Measurements from ENCODE around the gene MLYCD. TPM values are rescaled to one million over a fixed set of nuclear protein-coding genes. Genes with fewer than 3 reads are reported as not detected.

The MLYCD gene
- total RNA-seq, 4 donors from 2014 or later, result 9.9 to 17.6 (median 12.2) TPM

DNA sequence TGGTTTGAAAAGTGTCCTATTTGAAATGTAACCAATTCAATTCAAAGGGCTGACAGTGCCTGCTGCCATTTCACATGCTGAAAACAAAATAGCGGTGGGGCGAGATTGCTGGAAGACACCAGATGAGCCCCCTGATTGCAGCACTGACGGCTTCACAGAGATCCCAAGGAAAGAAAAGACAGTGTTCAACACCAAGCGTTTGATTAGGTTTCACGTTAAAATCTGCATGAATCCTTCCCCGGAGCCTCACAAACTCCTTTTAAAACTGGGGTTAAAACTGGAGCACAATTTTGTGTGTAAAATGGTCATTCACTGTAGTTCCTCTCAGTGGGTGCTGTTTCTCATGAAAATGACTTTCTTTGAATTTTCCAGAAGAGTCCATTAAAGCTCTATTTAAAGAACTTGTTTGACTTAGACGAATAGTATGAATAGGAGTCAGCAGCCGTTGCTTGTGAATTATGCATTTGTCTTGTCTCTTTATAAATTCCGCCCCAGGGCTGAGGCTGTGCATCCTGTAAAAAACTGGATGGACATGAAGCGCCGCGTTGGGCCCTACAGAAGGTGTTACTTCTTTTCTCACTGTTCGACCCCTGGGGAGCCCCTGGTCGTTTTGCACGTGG is 8.8 kb downstream of the MLYCD start:
- Histone ChIP-seq H3K4me1 (peaks cover 0 to 35% (median 10%) of the 10 kb centered on the region in 3 donors), H3K36me3 (peaks cover 0 to 61% of the 10 kb centered on the region in 2 donors), H3K27ac (peak overlapping the region in 2 of 4 donors; percentile 15 to 40), H3K9me3 (no peaks in the 10 kb centered on the region), H3K4me3 (no peak overlapping the region), H3K27me3 (no peaks in the 10 kb centered on the region)
- no peak for ATAC-seq
- 49 to 70% methylated on average over 14 to 15 of the region's 15 CpGs for WGBS, 2 donors (ENCODE audit: low coverage in 1 of 2)
- TF ChIP-seq, protein P1, sequence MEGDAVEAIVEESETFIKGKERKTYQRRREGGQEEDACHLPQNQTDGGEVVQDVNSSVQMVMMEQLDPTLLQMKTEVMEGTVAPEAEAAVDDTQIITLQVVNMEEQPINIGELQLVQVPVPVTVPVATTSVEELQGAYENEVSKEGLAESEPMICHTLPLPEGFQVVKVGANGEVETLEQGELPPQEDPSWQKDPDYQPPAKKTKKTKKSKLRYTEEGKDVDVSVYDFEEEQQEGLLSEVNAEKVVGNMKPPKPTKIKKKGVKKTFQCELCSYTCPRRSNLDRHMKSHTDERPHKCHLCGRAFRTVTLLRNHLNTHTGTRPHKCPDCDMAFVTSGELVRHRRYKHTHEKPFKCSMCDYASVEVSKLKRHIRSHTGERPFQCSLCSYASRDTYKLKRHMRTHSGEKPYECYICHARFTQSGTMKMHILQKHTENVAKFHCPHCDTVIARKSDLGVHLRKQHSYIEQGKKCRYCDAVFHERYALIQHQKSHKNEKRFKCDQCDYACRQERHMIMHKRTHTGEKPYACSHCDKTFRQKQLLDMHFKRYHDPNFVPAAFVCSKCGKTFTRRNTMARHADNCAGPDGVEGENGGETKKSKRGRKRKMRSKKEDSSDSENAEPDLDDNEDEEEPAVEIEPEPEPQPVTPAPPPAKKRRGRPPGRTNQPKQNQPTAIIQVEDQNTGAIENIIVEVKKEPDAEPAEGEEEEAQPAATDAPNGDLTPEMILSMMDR (IDR thresholded peaks at IDR 0.05), result no peak
- TF ChIP-seq POLR2A (IDR thresholded peaks at IDR 0.05), result no peak
- no peak for TF ChIP-seq EP300 (IDR thresholded peaks at IDR 0.05)
- TF ChIP-seq POLR2AphosphoS5 (IDR thresholded peaks at IDR 0.05), result no peak

DNA sequence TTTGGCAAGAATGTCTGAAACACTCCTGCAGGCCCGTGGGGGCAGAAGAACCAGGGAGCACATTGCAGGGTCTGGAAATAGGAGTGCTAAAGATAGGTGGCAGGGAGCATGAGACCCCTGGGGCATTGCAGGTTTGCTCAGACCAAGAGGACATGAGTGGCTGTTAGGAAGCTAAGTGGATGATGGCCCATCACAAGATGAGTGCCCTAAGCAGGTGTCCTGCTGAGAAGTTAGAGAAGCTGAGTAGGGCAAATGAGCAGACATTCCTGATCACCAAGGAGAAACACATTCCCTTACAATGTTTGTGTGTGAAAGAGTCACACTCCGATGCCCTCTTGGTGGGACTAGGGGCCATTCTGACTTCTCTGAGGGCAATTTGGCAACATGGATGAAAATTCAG is 9.9 kb downstream of the MLYCD start:
- Histone ChIP-seq H3K27me3 (no peaks in the 10 kb centered on the region), H3K4me1 (peaks cover 0 to 32% (median 5%) of the 10 kb centered on the region in 3 donors), H3K27ac (no peak overlapping the region), H3K36me3 (peaks cover 0 to 70% of the 10 kb centered on the region in 2 donors), H3K9me3 (no peaks in the 10 kb centered on the region), H3K4me3 (no peak overlapping the region)
- no peak for TF ChIP-seq POLR2AphosphoS5 (IDR thresholded peaks at IDR 0.05)
- 86 to 90% methylated on average over 1 to 2 of the region's 2 CpGs for WGBS, 2 donors (ENCODE audit: low coverage in 1 of 2)
- ATAC-seq, result no peak

DNA sequence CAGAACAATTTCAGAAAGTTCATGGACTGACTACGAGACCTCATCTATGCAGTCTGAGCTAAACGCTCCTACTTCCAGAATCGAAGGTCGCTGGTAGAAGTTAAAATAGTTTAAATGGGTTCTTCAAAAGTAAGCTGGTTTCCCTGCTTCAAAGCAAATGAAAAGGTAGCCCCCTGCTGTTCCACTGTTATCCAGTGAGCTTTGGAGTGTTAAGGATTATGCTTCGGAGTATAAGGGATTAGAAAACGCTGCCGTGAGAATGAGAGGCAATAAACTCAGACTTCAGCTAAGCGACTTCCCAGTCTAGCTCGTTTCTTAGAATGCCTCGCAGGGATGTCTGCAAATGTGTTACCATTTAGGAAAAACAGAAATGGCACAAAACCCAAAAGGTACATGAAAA is 12.4 kb downstream of the MLYCD start:
- 86 to 90% methylated on average over 5 to 10 of the region's 10 CpGs for WGBS, 2 donors (ENCODE audit: low coverage in 1 of 2)
- TF ChIP-seq, protein P1 (IDR thresholded peaks at IDR 0.05), result no peak
- TF ChIP-seq POLR2AphosphoS5 (IDR thresholded peaks at IDR 0.05) (no peak), POLR2A (IDR thresholded peaks at IDR 0.05) (no peak), EP300 (IDR thresholded peaks at IDR 0.05) (no peak)
- no peak overlapping the region for H3K4me3 ChIP-seq
- H3K4me1 ChIP-seq, result peaks cover 0 to 21% (median 0%) of the 10 kb centered on the region in 3 donors
- H3K9me3 ChIP-seq, result no peaks in the 10 kb centered on the region
- no peak overlapping the region for H3K27ac ChIP-seq
- H3K27me3 ChIP-seq, result no peaks in the 10 kb centered on the region
- ATAC-seq, result no peak
- H3K36me3 ChIP-seq, result peaks cover 0 to 95% of the 10 kb centered on the region in 2 donors

DNA sequence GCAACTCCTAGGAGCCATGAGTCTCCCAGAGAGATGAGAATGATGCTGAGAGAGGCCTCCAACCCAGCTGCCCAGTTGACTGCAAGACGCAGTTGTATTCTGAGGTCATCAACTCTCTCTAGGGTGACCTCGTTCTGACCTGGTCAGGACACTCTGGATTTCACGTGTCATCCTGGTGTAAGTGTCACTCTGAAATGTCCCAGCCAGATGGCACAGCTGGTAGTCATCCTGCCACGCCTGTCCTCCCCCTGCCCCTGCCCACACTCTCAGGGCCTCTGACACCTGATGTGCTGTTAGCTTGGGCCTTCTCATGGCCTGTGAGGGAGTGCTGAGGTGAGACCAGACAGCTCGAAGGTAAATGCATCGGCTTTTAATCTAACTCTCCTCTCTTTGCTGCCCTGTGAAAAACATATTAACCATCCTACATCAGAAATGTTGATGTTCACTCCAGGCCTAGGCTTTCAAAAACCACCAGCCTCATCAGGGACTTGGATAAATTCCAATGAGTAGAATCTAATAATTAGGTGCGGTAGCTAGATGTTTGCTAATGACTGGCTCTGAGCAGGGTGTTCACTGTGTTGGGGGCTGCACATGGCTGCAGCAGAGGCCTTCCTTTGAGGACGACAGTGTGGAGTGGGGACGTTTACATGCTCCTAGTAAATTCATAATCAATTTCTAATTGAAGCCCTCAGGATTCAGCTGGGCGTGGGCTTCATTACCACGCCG is 13.8 kb downstream of the MLYCD start:
- 30 to 83% methylated on average over 2 to 7 of the region's 12 CpGs for WGBS, 2 donors (ENCODE audit: low coverage in 1 of 2)
- Histone ChIP-seq H3K27ac (peak overlapping the region in 3 of 4 donors; percentile 72 to 78 (median 77)), H3K36me3 (peaks cover 0 to 97% of the 10 kb centered on the region in 2 donors), H3K4me1 (peaks cover 0 to 18% (median 0%) of the 10 kb centered on the region in 3 donors), H3K27me3 (no peaks in the 10 kb centered on the region), H3K4me3 (no peak overlapping the region), H3K9me3 (no peaks in the 10 kb centered on the region)
- no peak for ATAC-seq
- TF ChIP-seq POLR2AphosphoS5 (IDR thresholded peaks at IDR 0.05), result no peak
- TF ChIP-seq EP300 (IDR thresholded peaks at IDR 0.05), result no peak
- no peak for TF ChIP-seq POLR2A (IDR thresholded peaks at IDR 0.05)
- TF ChIP-seq, protein P1 (IDR thresholded peaks at IDR 0.05), result no peak

DNA sequence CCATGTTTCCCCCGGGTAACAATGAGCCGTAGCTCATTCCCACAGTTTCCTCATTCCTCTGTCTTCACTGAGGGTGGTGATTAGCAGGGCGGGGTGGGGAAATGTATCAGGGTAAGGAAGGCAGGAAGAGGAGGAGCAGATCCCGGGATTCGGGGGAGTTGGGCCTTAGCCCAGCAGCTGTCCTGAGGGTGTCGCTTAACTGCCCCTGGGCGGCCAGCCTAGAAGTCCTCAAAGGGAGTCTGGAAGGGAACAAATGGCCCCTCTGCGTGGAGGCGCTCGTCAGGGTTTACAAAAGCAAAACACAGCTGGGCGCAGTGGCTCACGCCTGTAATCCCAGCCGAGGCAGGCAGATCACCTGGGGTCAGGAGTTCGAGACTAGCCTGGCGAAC is 14.3 kb downstream of the MLYCD start:
- no peak overlapping the region for H3K4me3 ChIP-seq
- peaks cover 0 to 97% of the 10 kb centered on the region in 2 donors for H3K36me3 ChIP-seq
- peak overlapping the region in 3 of 4 donors; percentile 72 to 78 (median 77) for H3K27ac ChIP-seq
- no peaks in the 10 kb centered on the region for H3K27me3 ChIP-seq
- peak; percentile 94 for ATAC-seq
- TF ChIP-seq POLR2A (IDR thresholded peaks at IDR 0.05) (no peak), EP300 (IDR thresholded peaks at IDR 0.05) (no peak)
- TF ChIP-seq, protein P1 (IDR thresholded peaks at IDR 0.05), result no peak
- H3K9me3 ChIP-seq, result no peaks in the 10 kb centered on the region
- 0 to 65% methylated on average over 1 to 2 of the region's 15 CpGs for WGBS, 2 donors (ENCODE audit: low coverage in 1 of 2)
- peaks cover 0 to 13% (median 0%) of the 10 kb centered on the region in 3 donors for H3K4me1 ChIP-seq

Measured in gastroesophageal sphincter (tissue), 4 donors.